ENCODE measurements around the gene HS3ST5. TPM values are rescaled to one million over a fixed set of nuclear protein-coding genes. Genes with fewer than 3 reads are reported as not detected.
"Not testable (repeated sequence)": the region's sequence is repeated elsewhere in the genome, so short reads cannot be mapped to it uniquely, and the experiment has no call there.

The HS3ST5 gene
- total RNA-seq, 1 donor from 2014 or later: 0.11 TPM

GRCh38 chr6:114049367-114049966 lies 293.4 kb downstream of the HS3ST5 start:
- Mint-ChIP-seq H3K4me1 (ENCODE audit: unreplicated experiment) (no peaks in the 10 kb centered on the region), H3K27me3 (ENCODE audit: unreplicated experiment) (no peaks in the 10 kb centered on the region), H3K4me3 (ENCODE audit: unreplicated experiment) (no peak overlapping the region), H3K36me3 (ENCODE audit: unreplicated experiment) (peaks cover 2% of the 10 kb centered on the region), H3K9me3 (ENCODE audit: unreplicated experiment) (peaks cover 12% of the 10 kb centered on the region), H3K27ac (ENCODE audit: unreplicated experiment) (no peak overlapping the region)
- TF ChIP-seq CTCF (IDR thresholded peaks at IDR 0.05): no peak
- no peak for DNase-seq (ENCODE audit: extremely low spot score, unreplicated experiment)

DNA sequence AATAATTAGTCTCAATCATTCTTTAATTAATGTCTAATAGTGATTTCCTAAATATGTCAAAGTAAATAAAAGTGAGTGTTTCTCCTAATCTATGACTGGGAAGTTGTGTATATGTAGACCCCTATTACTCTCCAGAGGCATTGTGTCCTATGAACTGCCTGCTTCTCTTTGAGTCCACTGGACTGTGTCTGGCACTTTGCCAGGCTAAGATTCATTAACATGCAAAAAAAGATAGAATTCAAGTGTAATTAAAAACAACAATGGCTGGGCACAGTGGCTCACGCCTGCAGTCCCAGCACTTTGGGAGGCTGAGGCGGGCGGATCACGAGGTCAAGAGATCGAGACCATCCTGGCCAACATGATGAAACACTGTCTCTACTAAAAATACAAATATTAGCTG lies 298.3 kb downstream of the HS3ST5 start:
- peaks cover 12% of the 10 kb centered on the region for H3K9me3 Mint-ChIP-seq (ENCODE audit: unreplicated experiment)
- H3K36me3 Mint-ChIP-seq (ENCODE audit: unreplicated experiment); H3K4me3 Mint-ChIP-seq (ENCODE audit: unreplicated experiment); H3K27ac Mint-ChIP-seq (ENCODE audit: unreplicated experiment); DNase-seq (ENCODE audit: extremely low spot score, unreplicated experiment); H3K4me1 Mint-ChIP-seq (ENCODE audit: unreplicated experiment); H3K27me3 Mint-ChIP-seq (ENCODE audit: unreplicated experiment): not testable (repeated sequence)

- no peak overlapping the region for H3K4me3 Mint-ChIP-seq (ENCODE audit: unreplicated experiment)
- no peaks in the 10 kb centered on the region for H3K9me3 Mint-ChIP-seq (ENCODE audit: unreplicated experiment)
- no peak for TF ChIP-seq CTCF (IDR thresholded peaks at IDR 0.05)
- no peak overlapping the region for H3K27ac Mint-ChIP-seq (ENCODE audit: unreplicated experiment)
- no peak for DNase-seq (ENCODE audit: extremely low spot score, unreplicated experiment)
- no peaks in the 10 kb centered on the region for H3K27me3 Mint-ChIP-seq (ENCODE audit: unreplicated experiment)
- no peaks in the 10 kb centered on the region for H3K4me1 Mint-ChIP-seq (ENCODE audit: unreplicated experiment)
- no peaks in the 10 kb centered on the region for H3K36me3 Mint-ChIP-seq (ENCODE audit: unreplicated experiment)
Observed at GRCh38 chr6:114042267-114043016, 300.4 kb downstream of the HS3ST5 start.

- no peaks in the 10 kb centered on the region for H3K4me1 Mint-ChIP-seq (ENCODE audit: unreplicated experiment)
- DNase-seq (ENCODE audit: extremely low spot score, unreplicated experiment): no peak
- TF ChIP-seq CTCF (IDR thresholded peaks at IDR 0.05): no peak
- H3K9me3 Mint-ChIP-seq (ENCODE audit: unreplicated experiment): peaks cover 6% of the 10 kb centered on the region
- no peak overlapping the region for H3K4me3 Mint-ChIP-seq (ENCODE audit: unreplicated experiment)
- no peaks in the 10 kb centered on the region for H3K36me3 Mint-ChIP-seq (ENCODE audit: unreplicated experiment)
- H3K27me3 Mint-ChIP-seq (ENCODE audit: unreplicated experiment): no peaks in the 10 kb centered on the region
- H3K27ac Mint-ChIP-seq (ENCODE audit: unreplicated experiment): no peak overlapping the region
Observed at GRCh38 chr6:114040871-114041270, 302.0 kb downstream of the HS3ST5 start.

- Mint-ChIP-seq H3K36me3 (ENCODE audit: unreplicated experiment) (no peaks in the 10 kb centered on the region), H3K4me3 (ENCODE audit: unreplicated experiment) (no peak overlapping the region), H3K4me1 (ENCODE audit: unreplicated experiment) (no peaks in the 10 kb centered on the region), H3K9me3 (ENCODE audit: unreplicated experiment) (peaks cover 11% of the 10 kb centered on the region), H3K27me3 (ENCODE audit: unreplicated experiment) (no peaks in the 10 kb centered on the region), H3K27ac (ENCODE audit: unreplicated experiment) (no peak overlapping the region)
- TF ChIP-seq CTCF (IDR thresholded peaks at IDR 0.05): no peak
- DNase-seq (ENCODE audit: extremely low spot score, unreplicated experiment): no peak
Observed at GRCh38 chr6:114039841-114040240, 303.0 kb downstream of the HS3ST5 start.

All from osteocyte (in vitro differentiated cells).